Dermis blood vessel endothelial cell (primary cell): Measurements from ENCODE around the gene GH1. TPM values are rescaled to one million over a fixed set of nuclear protein-coding genes. Genes with fewer than 3 reads are reported as not detected.
"Not testable (repeated sequence)": the region's sequence is repeated elsewhere in the genome, so short reads cannot be mapped to it uniquely, and the experiment has no call there.

ENCODE experiments used
- DNase-seq: peaks from one replicate; pipeline ENCODE4 v3.0.0; 2010
- total RNA-seq: library from RNA; depleted of rRNA; stranded (reverse); fragments of >200 nt; gene quantifications from 2 replicates; pipeline ENCODE4 v1.2.3, GENCODE V29; 2014

GH1 gene
- total RNA-seq, 1 donor from 2014 or later: not detected

DNA sequence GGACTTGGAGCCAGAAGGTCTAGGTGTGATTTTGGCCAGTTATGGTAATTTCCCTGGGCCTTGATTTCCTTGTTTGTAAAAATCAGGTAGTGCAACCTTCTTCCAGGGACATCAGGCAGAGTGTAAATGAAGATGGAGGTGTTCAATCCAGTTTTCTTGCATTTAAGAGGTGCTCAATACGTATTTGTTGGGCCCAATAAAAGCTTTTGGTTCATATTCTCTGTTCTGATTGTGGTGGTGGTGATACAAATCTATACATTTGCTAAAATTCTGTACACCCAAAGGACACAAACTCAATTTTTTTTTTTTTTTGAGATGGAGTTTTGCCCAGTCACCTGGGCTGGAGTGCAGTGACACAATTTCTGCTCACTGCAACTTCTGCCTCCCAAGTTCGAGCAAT lies 7.5 kb upstream of the GH1 start:
- no peak for DNase-seq

DNA sequence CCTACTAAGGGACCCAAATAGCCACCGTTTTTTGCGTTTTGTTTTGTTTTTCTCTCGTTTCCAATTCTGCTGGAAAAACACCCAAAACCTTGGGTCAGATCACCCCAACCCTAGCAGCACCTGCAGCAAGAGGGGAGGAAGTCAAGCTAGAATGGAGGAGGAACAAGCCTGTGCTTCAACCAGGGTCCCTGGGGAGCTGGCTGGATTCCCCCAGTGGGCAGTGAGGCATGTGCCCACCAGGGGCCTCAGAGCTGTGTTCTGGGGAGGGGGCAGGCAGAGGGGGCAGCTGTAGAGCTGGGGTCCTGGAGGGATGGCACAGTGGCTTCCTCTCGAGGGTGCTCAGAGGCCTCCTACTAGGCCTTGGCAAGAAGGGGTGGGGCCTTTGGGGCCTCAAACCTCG lies 7.0 kb upstream of the GH1 start:
- no peak for DNase-seq

DNA sequence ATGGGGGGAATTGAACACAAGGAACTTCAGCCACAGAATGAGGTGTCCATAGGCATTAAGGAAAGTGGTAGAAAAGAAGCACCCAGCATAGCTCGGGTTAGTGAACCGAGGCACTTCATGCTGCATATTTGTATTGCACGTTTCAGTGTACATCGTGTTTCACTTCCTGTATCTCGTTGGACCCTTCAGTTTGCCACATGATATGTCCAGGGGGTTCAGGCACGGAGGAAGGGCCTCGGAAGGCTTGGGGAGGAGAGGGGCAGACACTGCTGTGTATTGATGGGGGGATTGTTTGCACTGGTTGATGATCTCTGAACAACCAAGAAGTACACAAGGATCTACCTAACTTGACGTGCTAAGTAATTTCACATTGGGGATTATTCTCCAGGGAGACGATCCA lies 3.8 kb upstream of the GH1 start:
- DNase-seq: not testable (repeated sequence)

DNA sequence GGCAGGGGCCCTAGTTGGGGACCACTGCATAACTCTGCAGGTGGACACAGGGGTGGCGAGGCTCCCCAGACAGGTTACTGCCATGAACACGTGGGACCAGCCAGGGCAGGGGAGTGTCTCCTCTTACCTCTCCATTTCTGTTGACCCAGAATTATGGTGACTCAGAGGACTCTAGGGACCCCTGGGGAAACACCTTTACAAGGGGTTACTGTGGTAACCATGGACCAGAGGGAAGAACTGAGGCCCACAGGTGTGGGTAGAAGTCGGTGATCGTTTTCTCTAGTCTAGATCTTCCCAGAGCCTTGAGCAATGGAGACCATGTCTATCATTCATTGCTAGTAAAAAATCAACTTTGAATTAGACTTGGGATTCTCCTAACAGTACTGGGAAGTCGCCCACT lies 2.1 kb upstream of the GH1 start:
- not testable (repeated sequence) for DNase-seq

DNA sequence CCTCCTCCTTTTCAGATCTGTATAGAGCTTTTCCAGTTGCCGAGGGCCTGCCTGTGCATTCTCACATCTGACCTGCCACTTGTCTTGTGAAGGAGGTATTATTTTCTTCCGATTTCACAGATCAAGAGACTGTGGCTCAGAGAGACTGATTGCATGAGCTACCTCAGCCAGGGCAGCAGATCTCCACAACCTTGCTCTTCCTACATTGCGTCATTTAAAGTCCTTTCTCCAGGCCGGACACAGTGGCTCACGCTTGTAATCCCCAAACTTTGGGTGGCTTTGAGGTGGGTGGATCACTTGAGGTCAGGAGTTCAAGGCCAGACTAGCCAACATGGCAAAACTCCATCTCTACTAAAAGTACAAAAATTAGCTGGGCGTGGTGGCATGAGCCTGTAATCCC lies 1.4 kb upstream of the GH1 start:
- not testable (repeated sequence) for DNase-seq

DNA sequence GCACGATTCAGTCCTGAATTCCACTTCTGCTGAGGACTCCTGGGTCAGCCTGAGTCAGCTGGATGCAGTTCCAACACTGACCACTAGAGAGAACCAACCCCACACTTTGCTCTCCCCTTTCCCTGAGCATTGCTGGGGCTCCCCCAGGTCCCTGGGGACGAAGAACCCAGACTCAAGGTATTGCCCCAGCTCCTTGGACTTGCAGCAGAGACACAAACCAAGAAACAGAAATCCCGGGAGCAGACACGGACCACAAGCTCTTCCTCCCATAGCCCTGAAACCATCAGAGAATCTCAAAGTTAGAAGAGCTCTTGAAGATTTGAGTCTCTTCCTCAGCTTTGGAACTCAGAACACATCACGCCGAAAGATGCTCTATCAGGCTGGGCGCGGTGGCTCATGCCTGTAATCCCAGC lies 678 bp upstream of the GH1 start:
- peak; percentile 81 for DNase-seq

DNA sequence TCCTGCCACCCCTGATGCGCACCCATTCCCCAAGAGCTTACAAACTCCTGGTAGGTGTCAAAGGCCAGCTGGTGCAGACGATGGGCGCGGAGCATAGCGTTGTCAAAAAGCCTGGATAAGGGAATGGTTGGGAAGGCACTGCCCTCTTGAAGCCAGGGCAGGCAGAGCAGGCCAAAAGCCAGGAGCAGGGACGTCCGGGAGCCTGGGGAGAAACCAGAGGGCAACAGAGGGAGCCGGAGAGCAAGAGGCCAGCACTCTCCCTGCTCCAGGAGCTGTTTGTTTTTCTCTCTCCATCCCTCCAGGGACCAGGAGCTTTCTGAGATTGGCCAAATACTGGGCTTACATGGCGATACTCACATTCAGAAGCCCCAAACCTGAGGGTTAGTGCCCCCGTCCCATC lies 334 bp downstream of the GH1 start:
- DNase-seq: peak; percentile 12

DNA sequence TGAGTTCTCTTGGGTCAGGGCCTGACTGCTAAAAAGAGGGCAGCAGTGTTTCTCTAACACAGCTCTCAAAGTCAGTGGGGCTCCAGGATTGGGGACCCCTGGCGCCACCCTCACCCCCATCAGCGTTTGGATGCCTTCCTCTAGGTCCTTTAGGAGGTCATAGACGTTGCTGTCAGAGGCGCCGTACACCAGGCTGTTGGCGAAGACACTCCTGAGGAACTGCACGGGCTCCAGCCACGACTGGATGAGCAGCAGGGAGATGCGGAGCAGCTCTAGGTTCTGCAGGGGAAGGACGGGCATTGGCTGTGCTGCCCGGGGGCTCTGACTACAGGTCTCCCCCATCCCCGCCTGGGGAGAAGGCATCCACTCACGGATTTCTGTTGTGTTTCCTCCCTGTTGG lies 993 bp downstream of the GH1 start:
- DNase-seq: no peak

DNA sequence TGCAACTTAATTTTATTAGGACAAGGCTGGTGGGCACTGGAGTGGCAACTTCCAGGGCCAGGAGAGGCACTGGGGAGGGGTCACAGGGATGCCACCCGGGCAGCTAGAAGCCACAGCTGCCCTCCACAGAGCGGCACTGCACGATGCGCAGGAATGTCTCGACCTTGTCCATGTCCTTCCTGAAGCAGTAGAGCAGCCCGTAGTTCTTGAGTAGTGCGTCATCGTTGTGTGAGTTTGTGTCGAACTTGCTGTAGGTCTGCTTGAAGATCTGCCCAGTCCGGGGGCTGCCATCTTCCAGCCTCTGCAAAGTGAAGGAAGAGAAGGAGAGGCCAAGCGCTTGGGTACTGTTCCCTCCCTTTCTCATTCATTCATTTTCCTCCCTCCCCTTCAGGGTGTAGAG lies 1.4 kb downstream of the GH1 start:
- DNase-seq: not testable (repeated sequence)

DNA sequence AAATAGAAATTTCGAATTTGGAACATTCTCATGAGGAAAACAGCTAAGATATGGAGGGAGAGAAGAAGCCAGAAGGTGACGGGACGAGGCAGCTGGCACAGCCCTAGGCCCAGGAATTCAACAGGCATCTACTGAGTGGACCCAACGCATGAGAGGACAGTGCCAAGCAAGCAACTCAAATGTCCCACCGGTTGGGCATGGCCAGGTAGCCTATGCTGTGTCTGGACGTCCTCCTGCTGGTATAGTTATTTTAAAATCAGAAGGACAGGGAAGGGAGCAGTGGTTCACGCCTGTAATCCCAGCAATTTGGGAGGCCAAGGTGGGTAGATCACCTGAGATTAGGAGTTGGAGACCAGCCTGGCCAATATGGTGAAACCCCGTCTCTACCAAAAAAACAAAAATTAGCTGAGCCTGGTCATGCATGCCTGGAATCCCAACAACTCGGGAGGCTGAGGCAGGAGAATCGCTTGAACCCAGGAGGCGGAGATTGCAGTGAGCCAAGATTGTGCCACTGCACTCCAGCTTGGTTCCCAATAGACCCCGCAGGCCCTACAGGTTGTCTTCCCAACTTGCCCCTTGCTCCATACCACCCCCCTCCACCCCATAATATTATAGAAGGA lies 2.0 kb downstream of the GH1 start:
- DNase-seq: no peak

DNA sequence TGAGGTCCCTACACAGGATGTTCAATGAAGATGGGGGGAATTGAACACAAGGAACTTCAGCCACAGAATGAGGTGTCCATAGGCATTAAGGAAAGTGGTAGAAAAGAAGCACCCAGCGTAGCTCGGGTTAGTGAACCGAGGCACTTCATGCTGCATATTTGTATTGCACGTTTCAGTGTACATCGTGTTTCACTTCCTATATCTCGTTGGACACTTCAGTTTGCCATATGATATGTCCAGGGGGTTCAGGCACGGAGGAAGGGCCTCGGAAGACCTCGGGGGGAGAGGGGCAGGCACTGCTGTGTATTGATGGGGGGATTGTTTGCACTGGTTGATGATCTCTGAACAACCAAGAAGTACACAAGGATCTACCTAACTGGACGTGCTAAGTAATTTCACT lies 2.9 kb downstream of the GH1 start:
- not testable (repeated sequence) for DNase-seq

DNA sequence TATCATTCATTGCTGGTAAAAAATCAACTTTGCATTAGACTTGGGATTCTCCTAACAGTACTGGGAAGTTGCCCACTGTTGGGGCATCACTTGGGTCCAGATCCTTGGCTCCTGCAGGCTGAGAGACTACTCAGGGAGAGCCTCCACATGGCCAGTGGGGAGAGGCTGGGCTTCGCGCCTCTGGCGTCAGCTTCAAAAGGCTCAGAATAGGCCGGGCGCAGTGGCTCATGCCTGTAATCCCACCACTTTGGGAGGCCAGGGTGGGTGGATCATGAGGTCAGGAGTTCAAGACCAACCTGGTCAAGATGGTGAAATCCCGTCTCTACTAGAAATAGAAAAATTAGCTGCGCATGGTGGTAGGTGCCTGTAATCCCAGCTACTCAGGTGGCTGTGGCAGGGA lies 4.2 kb downstream of the GH1 start:
- DNase-seq: no peak

DNA sequence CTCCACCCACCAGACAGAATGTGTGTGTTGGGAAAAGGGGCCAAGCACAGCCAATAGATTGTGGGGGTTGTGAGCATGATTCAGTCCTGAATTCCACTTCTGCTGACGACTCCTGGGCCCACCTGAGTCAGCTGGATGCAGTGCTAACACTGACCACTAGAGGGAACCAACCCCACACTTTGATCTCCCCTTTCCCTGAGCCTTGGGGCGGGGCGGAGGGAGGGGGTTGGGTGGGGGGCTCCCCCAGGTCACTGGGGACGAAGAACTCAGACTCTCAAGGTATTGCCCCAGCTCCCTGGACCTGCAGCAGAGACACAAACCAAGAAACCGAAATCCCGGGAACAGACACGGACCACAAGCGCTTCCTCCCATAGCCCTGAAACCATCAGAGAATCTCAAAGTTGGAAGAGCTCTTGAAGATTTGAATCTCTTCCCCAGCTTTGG lies 7.0 kb downstream of the GH1 start:
- DNase-seq: peak; percentile 61

DNA sequence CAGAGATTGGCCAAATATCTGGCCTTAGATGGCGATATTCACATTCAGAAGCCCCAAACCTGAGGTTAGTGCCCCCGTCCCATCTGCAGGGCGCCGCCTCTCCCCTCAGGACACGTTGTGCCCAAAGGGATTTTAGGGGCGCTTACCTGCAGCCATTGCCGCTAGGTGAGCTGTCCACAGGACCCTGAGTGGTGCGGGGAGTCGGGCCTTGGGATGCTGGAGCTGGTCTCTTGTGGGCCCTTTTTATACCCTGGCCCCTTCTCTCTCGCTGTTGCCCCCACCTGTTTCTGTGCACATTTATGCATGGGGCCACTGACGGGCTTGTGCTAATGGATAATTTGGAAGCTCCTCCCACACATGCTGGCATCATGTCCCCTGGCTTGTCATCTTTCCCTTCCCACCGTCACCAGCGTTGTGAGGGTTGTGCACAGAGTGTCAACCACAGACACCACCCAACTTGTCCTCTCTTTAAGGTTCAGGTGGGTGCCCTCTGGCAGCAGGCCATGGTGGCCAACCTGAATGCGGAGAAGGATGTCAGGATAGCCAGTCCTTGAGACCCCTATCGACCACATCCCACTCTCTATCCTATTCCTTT lies 7.5 kb downstream of the GH1 start, which contains the start of gene CSHL1:
CSHL1 (minus strand) TSS at position 218 of the 595 bp plus-strand sequence; CDS start at position 156, 62 bp downstream.
- DNase-seq: no peak

DNA sequence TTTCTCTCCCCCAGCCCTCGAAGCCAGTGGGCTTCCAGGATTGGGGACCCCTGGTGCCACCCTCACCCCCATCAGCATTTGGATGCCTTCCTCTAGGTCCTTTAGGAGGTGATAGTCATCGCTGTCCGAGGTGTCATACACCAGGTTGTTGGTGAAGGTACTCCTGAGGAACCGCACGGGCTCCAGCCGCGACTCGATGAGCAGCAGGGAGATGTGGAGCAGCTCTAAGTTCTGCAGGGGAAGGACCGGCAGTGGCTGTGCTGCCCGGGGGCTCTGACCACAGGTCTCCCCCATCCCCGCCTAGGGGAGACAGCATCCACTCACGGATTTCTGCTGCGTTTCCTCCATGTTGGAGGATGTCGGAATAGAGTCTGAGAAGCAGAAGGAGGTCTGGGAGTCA lies 8.5 kb downstream of the GH1 start:
- no peak for DNase-seq

DNA sequence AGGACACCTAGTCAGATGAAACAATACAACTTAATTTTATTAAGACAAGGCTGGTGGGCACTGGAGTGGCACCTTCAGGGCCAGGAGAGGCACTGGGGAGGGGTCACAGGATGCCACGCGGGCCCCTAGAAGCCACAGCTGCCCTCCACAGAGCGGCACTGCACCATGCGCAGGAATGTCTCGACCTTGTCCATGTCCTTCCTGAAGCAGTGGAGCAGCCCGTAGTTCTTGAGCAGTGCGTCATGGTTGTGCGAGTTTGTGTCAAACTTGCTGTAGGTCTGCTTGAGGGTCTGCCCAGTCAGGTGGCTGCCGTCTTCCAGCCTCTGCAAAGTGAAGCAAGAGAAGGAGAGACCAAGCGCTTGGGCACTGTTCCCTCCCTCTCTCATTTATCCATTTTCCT lies 9.1 kb downstream of the GH1 start:
- not testable (repeated sequence) for DNase-seq

DNA sequence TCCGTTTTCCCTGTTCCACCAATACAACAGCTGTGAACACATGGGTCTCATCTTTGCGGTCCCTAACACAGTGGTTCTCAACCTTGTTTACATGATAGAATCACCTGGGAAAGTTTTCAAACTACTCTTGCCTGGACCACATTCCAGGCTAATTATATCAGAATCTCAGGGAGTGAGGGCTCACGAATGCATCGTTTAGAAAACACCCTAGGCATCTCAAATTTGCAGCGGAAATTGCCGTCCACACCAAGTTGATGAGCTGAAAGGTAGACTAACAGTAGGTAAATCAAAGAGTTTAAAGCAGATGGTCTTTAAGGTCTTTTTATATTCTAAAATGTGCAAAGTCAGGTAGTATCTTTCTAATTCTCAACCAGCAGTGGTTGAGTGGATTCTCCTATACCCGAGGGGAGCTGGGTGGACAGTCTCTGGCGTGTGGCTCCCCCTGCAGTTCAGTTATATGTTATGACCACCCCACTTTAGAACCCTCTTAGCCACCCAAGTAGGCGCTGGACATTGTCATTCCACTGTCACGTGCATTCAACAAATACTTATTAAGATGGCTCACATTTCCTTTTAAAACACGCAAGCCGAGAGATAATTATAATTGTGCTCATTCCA lies 11.4 kb downstream of the GH1 start:
- DNase-seq: peak; percentile 49

DNA sequence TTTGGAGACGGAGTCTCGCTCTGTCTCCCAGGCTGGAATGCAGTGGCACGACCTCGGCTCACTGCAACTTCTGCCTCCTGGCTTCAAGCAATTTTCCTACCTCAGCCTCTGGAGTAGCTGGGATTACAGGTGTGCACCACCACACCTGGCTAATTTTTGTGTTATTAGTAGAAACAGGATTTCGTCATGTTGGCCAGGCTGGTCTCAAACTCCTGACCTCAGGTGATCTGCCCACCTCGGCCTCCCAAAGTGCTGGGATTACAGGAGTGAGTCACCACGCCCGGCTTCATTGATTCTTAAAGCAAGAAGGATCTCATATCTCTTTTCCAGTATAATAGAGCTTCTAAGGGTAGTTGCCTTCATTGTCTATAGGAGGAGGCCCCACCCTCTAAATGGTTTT lies 13.8 kb downstream of the GH1 start:
- DNase-seq: not testable (repeated sequence)

DNA sequence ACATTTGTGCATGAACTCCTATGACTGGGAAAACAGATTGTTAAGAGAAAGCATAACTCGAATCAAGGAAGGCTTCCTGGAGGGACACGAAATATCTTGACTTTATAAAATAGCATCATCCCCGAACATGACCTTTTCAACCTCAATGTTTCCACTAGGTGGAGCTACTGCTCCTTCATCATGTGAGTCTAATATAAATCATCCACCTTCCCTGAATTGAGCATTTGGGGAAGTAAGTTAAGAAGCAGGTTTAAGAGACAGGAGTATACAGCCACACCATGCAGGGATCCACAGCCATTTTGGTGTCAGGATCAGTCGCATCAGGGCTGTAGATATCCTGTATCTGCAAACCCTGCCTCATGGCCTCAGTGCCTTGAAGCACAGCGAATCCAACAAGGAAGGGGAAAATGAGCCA lies 14.8 kb downstream of the GH1 start:
- not testable (repeated sequence) for DNase-seq

DNA sequence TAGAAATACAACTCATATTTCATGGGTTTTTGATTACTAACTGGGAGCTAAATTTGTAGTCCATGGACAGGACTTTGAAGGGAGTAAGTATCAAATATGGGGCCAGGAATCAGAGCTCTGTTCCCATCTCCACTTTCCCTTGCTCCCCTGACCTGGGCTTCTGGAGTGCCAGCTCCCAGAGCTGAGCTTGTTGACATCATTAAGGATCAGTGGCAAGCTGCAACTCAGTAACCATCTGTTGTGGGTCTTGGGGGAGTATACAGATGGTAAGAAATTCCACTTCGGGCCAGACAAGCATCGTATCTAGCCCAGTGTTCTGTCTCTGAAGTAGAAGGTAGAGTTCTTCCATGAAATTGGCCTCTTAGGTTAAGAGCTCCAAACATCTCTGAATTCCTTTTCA lies 16.7 kb downstream of the GH1 start:
- DNase-seq: not testable (repeated sequence)

DNA sequence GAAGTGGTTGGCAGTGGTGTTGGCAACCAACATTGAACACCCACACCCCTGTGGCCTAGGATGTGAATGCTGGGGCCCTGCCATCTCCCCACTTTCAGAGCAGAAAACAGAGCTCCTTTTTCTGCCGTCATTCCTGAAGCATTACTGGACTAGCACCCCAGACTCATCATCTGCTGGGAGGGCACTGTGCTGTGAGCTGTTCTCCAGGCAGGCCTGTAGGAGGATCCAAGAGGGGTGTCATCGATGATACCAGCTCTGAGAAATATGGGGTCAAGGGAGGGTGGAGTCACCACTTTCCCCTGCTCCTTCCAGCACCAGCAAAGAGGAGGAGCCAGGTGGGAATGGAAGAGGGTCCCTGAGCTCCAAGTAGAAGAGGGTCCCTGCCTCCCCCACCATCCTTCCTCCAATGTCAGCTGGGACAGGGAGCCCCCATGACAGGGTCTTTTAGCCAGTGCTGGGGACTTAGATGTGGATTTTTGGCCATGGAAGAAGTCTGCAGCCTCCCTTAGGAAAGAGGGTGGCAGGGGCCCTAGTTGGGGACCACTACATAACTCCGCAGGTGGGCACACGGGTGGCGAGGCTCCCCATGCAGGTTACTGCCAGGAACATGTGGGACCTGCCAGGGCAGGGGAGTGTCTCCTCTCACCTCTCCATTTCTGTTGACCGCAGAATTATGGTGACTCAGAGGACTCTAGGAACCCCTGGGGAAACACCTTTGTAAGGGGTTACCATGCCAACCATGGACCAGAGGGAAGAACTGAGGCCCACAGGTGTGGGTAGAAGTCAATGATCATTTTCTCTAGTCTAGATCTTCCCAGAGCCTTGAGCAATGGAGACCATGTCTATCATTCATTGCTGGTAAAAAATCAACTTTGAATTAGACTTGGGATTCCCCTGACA lies 19.5 kb downstream of the GH1 start:
- not testable (repeated sequence) for DNase-seq

DNA sequence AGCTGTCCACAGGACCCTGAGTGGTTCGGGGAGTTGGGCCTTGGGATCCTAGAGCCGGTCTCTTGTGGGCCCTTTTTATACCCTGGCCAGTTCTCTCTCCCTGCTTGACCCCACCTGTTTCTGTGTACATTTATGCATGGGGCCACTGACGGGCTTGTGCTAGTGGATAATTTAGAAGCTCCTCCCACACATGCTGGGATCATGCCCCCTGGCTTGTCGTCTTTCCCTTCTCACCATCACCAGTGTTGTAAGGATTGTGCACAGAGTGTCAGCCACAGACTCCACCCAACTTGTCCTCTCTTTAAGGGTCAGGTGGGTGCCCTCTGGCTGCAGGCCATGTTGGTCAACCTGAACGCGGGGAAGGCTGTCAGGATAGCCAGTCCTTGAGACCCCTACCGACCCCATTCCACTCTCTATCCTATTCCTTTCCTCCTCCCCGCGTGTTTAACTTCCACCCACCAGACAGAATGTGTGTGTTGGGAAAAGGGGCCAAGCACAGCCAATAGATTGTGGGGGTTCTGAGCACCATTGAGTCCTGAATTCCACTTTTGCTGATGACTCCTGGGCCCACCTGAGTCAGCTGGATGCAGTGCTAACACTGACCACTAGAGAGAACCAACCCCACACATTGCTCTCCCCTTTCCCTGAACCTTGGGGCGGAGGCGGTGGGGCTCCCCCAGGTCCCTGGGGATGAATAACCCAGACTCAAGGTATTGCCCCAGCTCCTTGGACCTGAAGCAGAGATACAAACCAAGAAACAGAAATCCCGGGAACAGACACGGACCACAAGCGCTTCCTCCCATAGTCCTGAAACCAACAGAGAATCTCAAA lies 21.9 kb downstream of the GH1 start, which contains the start of gene CSH1:
CSH1 (minus strand) TSS at position 51 of the 831 bp plus-strand sequence. CDS start 63 bp downstream, outside the sequence.
- DNase-seq: not testable (repeated sequence)
